SK-N-SH treated with all-trans-retinoic acid at 6 μM for 48 hours (cell line): ENCODE results near the gene SLC15A2.

Source experiments
- ATAC-seq: fragments of 200-7000 bp; cut with Tn5 transposase; 3 replicates; pipeline ENCODE4 v1.9.1; 2020; ENCODE audit warnings: mild to moderate bottlenecking, moderate library complexity
- ARNTL ChIP-seq: fragments of 450-650 bp; formaldehyde crosslinking; IDR thresholded peaks from 2 replicates; pipeline ENCODE4 v1.5.0; 2020; ENCODE audit warnings: low read depth, mild to moderate bottlenecking, moderate library complexity, borderline replicate concordance
- BACH2 ChIP-seq: fragments of 250-450 bp; sonication (Bioruptor Pico); IDR thresholded peaks from 2 replicates; pipeline ENCODE4 v1.9.0; 2021; ENCODE audit warnings: mild to moderate bottlenecking, borderline replicate concordance
- CREB5 ChIP-seq: fragments of 250-450 bp; sonication (Bioruptor Pico); IDR thresholded peaks from 2 replicates; pipeline ENCODE4 v1.5.1; 2020; ENCODE audit warnings: low read depth, mild to moderate bottlenecking, moderate library complexity
- CSDC2 ChIP-seq: fragments of 250-450 bp; sonication (Bioruptor Pico); IDR thresholded peaks from 2 replicates; pipeline ENCODE4 v1.5.0; 2020; ENCODE audit warnings: mild to moderate bottlenecking, moderate library complexity
- CSRNP3 ChIP-seq: fragments of 250-450 bp; sonication (Bioruptor Pico); IDR thresholded peaks from 2 replicates; pipeline ENCODE4 v1.5.1; 2021; ENCODE audit warnings: mild to moderate bottlenecking, moderate library complexity
- ESRRG ChIP-seq: fragments of 250-450 bp; sonication (Bioruptor Pico); IDR thresholded peaks from 2 replicates; pipeline ENCODE4 v1.6.1; 2021; ENCODE audit warnings: mild to moderate bottlenecking
- GLIS3 ChIP-seq: fragments of 250-450 bp; sonication (Bioruptor Pico); IDR thresholded peaks from 2 replicates; pipeline ENCODE4 v1.5.0; 2020; ENCODE audit warnings: mild to moderate bottlenecking, moderate library complexity
- ISL1 ChIP-seq: fragments of 250-450 bp; sonication (Bioruptor Pico); IDR thresholded peaks from 2 replicates; pipeline ENCODE4 v2.1.2; 2022; ENCODE audit warnings: mild to moderate bottlenecking, moderate library complexity
- OSR1 ChIP-seq: fragments of 250-450 bp; sonication (Bioruptor Pico); IDR thresholded peaks from 2 replicates; pipeline ENCODE4 v1.8.0; 2022; ENCODE audit warnings: moderate library complexity, mild to moderate bottlenecking, inconsistent platforms
- PATZ1 ChIP-seq: fragments of 250-450 bp; sonication (Bioruptor Pico); IDR thresholded peaks from 2 replicates; pipeline ENCODE4 v1.8.0; 2020; ENCODE audit warnings: mild to moderate bottlenecking, moderate library complexity, borderline replicate concordance
- POU6F1 ChIP-seq: fragments of 250-450 bp; sonication (Bioruptor Pico); IDR thresholded peaks from 2 replicates; pipeline ENCODE4 v1.8.0; 2021; ENCODE audit warnings: low read depth, mild to moderate bottlenecking, moderate library complexity, borderline replicate concordance
- PPARA ChIP-seq: fragments of 250-450 bp; sonication (Bioruptor Pico); IDR thresholded peaks from 2 replicates; pipeline ENCODE4 v1.5.0; 2020; ENCODE audit warnings: mild to moderate bottlenecking, borderline replicate concordance
- SNAI2 ChIP-seq: fragments of 250-450 bp; sonication (Bioruptor Pico); IDR thresholded peaks from 2 replicates; pipeline ENCODE4 v1.5.0; 2020; ENCODE audit warnings: mild to moderate bottlenecking, moderate library complexity
- TCF4 ChIP-seq: fragments of 250-450 bp; sonication (Bioruptor Pico); IDR thresholded peaks from 2 replicates; pipeline ENCODE4 v1.8.0; 2021; ENCODE audit warnings: mild to moderate bottlenecking, moderate library complexity, borderline replicate concordance
- TOX ChIP-seq: fragments of 250-450 bp; sonication (Bioruptor Pico); IDR thresholded peaks from 2 replicates; pipeline ENCODE4 v1.8.0; 2021; ENCODE audit warnings: mild to moderate bottlenecking, moderate library complexity, borderline replicate concordance
- ZC3H10 ChIP-seq: fragments of 250-450 bp; sonication (Bioruptor Pico); IDR thresholded peaks from 2 replicates; pipeline ENCODE4 v1.5.1; 2021; ENCODE audit warnings: mild to moderate bottlenecking, moderate library complexity
- ZFP3 ChIP-seq: fragments of 250-450 bp; sonication (Bioruptor Pico); IDR thresholded peaks from 2 replicates; pipeline ENCODE4 v1.5.0; 2020; ENCODE audit warnings: mild to moderate bottlenecking, moderate library complexity
- ZFP30 ChIP-seq: fragments of 450-650 bp; formaldehyde crosslinking; IDR thresholded peaks from 2 replicates; pipeline ENCODE4 v1.5.0; 2022; ENCODE audit warnings: mild to moderate bottlenecking, moderate library complexity
- ZNF565 ChIP-seq: fragments of 450-650 bp; formaldehyde crosslinking; conservative IDR thresholded peaks from 2 replicates; pipeline ENCODE4 v1.5.0; 2020; ENCODE audit warnings: low read depth, mild to moderate bottlenecking, moderate library complexity
- ZNF70 ChIP-seq: fragments of 450-650 bp; formaldehyde crosslinking; IDR thresholded peaks from 2 replicates; pipeline ENCODE4 v1.5.0; 2020; ENCODE audit warnings: mild to moderate bottlenecking, moderate library complexity
- ZNF8 ChIP-seq: fragments of 450-650 bp; formaldehyde crosslinking; IDR thresholded peaks from 2 replicates; pipeline ENCODE4 v1.5.0; 2020; ENCODE audit warnings: mild to moderate bottlenecking, moderate library complexity

Gene SLC15A2

GRCh38 chr3:121980450-121980796, 86.2 kb downstream of the SLC15A2 start:
- TF ChIP-seq ZNF8 = no peak
- TF ChIP-seq TOX = no peak
- no peak for TF ChIP-seq CSRNP3 (CRISPR knock-in tag)
- no peak for TF ChIP-seq CREB5 (CRISPR knock-in tag)
- no peak for TF ChIP-seq ARNTL
- ATAC-seq = no peak

- ATAC-seq = no peak
- no peak for TF ChIP-seq TCF4
- TF ChIP-seq BACH2 (CRISPR knock-in tag) = no peak
- TF ChIP-seq ZC3H10 (CRISPR knock-in tag) = no peak
- no peak for TF ChIP-seq CREB5 (CRISPR knock-in tag)
- no peak for TF ChIP-seq ZNF70 (CRISPR knock-in tag)
- TF ChIP-seq GLIS3 (CRISPR knock-in tag) = no peak
- no peak for TF ChIP-seq POU6F1 (CRISPR knock-in tag)
- no peak for TF ChIP-seq ESRRG
- no peak for TF ChIP-seq ZFP30 (CRISPR knock-in tag)
- TF ChIP-seq ARNTL = no peak
- no peak for TF ChIP-seq ZFP3 (CRISPR knock-in tag)
These were observed 87.3 kb downstream of the SLC15A2 start for GRCh38 chr3:121981473-121981872.

- no peak for ATAC-seq
- no peak for TF ChIP-seq TCF4
- TF ChIP-seq ISL1 (CRISPR knock-in tag) = no peak
- TF ChIP-seq ZFP3 (CRISPR knock-in tag) = no peak
- no peak for TF ChIP-seq BACH2 (CRISPR knock-in tag)
- no peak for TF ChIP-seq TOX
- TF ChIP-seq OSR1 (CRISPR knock-in tag) = no peak
- TF ChIP-seq CREB5 (CRISPR knock-in tag) = no peak
- TF ChIP-seq, all 23 proteins: peak for 0
These were observed 91.6 kb downstream of the SLC15A2 start for GRCh38 chr3:121985846-121986245.

- TF ChIP-seq PATZ1 (CRISPR knock-in tag) = no peak
- no peak for TF ChIP-seq TOX
- no peak for TF ChIP-seq ZFP3 (CRISPR knock-in tag)
- ATAC-seq = no peak
These were observed 93.9 kb downstream of the SLC15A2 start for GRCh38 chr3:121988146-121988545.

GRCh38 chr3:121989943-121990342, 95.7 kb downstream of the SLC15A2 start:
- no peak; the same call in 2 of the 3 replicates for ATAC-seq
- no peak for TF ChIP-seq ZC3H10 (CRISPR knock-in tag)
- no peak for TF ChIP-seq ZFP30 (CRISPR knock-in tag)
- no peak for TF ChIP-seq TOX
- no peak for TF ChIP-seq ESRRG
- TF ChIP-seq OSR1 (CRISPR knock-in tag) = no peak
- no peak for TF ChIP-seq GLIS3 (CRISPR knock-in tag)
- TF ChIP-seq SNAI2 (CRISPR knock-in tag) = no peak
- no peak for TF ChIP-seq ZFP3 (CRISPR knock-in tag)
- TF ChIP-seq PPARA = no peak
- TF ChIP-seq CSDC2 (CRISPR knock-in tag) = no peak
- TF ChIP-seq CSRNP3 (CRISPR knock-in tag) = no peak
- TF ChIP-seq ZNF70 (CRISPR knock-in tag) = no peak
- no peak for TF ChIP-seq TCF4
- TF ChIP-seq ZNF565 = no peak
- no peak for TF ChIP-seq ZNF8
- TF ChIP-seq ARNTL = no peak
- no peak for TF ChIP-seq PATZ1 (CRISPR knock-in tag)
